C4-2B (cell line): ENCODE measurements around the gene CREM.

Source experiments
- ZFX ChIP-seq: fragments of 450-650 bp; IDR thresholded peaks from 2 replicates; pipeline ENCODE4 v1.6.1; 2017
- TF ChIP-seq, protein P1 (sequence below): fragments of 450-650 bp; conservative IDR thresholded peaks from 2 replicates; pipeline ENCODE4 v1.5.1; 2017; ENCODE audit warnings: mild to moderate bottlenecking

DNA sequence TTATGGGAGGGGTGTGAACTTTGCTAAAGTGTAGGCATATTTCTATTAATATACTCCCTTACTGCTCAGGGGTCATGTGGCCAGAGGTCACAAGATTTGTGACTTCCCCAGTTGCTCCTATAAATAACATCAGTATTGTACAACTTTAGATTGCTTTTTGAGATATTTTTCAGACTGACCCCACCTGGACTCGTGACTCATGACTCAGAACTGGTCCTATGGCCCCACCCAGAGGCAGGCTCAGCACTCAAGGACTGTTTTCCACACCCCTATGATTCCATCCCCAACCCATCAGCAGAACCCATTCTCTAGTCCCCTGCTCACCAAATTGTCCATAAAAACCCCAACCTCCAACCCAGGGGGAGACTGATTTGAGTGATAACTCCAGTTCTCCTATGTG, 33.8 kb upstream of the CREM start:
- TF ChIP-seq, protein P1, sequence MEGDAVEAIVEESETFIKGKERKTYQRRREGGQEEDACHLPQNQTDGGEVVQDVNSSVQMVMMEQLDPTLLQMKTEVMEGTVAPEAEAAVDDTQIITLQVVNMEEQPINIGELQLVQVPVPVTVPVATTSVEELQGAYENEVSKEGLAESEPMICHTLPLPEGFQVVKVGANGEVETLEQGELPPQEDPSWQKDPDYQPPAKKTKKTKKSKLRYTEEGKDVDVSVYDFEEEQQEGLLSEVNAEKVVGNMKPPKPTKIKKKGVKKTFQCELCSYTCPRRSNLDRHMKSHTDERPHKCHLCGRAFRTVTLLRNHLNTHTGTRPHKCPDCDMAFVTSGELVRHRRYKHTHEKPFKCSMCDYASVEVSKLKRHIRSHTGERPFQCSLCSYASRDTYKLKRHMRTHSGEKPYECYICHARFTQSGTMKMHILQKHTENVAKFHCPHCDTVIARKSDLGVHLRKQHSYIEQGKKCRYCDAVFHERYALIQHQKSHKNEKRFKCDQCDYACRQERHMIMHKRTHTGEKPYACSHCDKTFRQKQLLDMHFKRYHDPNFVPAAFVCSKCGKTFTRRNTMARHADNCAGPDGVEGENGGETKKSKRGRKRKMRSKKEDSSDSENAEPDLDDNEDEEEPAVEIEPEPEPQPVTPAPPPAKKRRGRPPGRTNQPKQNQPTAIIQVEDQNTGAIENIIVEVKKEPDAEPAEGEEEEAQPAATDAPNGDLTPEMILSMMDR, result no peak
- TF ChIP-seq ZFX, result no peak
